Activated T-helper 17 cell treated with anti-CD3 and anti-CD28 coated beads, Interleukin-2, amount 50 U/mL, for 72 hours (primary cell): ENCODE measurements around the gene RHD. TPM values are rescaled to one million over a fixed set of nuclear protein-coding genes. Genes with fewer than 3 reads are reported as not detected.
"Not testable (repeated sequence)": the region's sequence is repeated elsewhere in the genome, so short reads cannot be mapped to it uniquely, and the experiment has no call there.

Experiments used
- ATAC-seq: fragments of 150-1000 bp; cut with Tn5 transposase; replicated peaks from 2 replicates; pipeline ENCODE4 v1.10.0; 2021; ENCODE audit warnings: mild to moderate bottlenecking, moderate library complexity
- H3K27ac Mint-ChIP-seq: one replicate; pipeline ENCODE4 v1.8.0; 2022; ENCODE audit warnings: mixed read lengths
- H3K27me3 Mint-ChIP-seq: one replicate; pipeline ENCODE4 v1.8.0; 2022; ENCODE audit warnings: mixed read lengths
- H3K36me3 Mint-ChIP-seq: one replicate; pipeline ENCODE4 v1.8.0; 2022; ENCODE audit warnings: low read depth, mild to moderate bottlenecking, mixed read lengths
- H3K4me1 Mint-ChIP-seq: one replicate; pipeline ENCODE4 v1.8.0; 2022; ENCODE audit warnings: mixed read lengths
- H3K4me3 Mint-ChIP-seq: one replicate; pipeline ENCODE4 v1.8.0; 2022; ENCODE audit warnings: mild to moderate bottlenecking, mixed read lengths
- H3K9me3 Mint-ChIP-seq: one replicate; pipeline ENCODE4 v1.8.0; 2022; ENCODE audit warnings: mixed read lengths
- total RNA-seq, 2 donors: library from RNA; stranded (reverse); gene quantifications; one replicate each; pipeline ENCODE4 v1.2.3, GENCODE V29; 2022

The RHD gene
- total RNA-seq, 2 donors from 2014 or later = 0.11 TPM; not detected in 1

- H3K36me3 Mint-ChIP-seq = peaks cover 76% of the 10 kb centered on the region
- peak overlapping the region; percentile 89 for H3K4me3 Mint-ChIP-seq
- ATAC-seq = no peak
- peaks cover 13% of the 10 kb centered on the region for H3K4me1 Mint-ChIP-seq
- H3K27ac Mint-ChIP-seq = no peak overlapping the region
- no peaks in the 10 kb centered on the region for H3K27me3 Mint-ChIP-seq
- no peaks in the 10 kb centered on the region for H3K9me3 Mint-ChIP-seq
Measured at GRCh38 chr1:25341746-25342145, 69.4 kb downstream of the RHD start.

GRCh38 chr1:25342846-25343245 is 70.5 kb downstream of the RHD start:
- H3K4me3 Mint-ChIP-seq = no peak overlapping the region
- peaks cover 13% of the 10 kb centered on the region for H3K4me1 Mint-ChIP-seq
- ATAC-seq = no peak
- H3K27ac Mint-ChIP-seq = no peak overlapping the region
- H3K36me3 Mint-ChIP-seq = peaks cover 81% of the 10 kb centered on the region
- H3K27me3 Mint-ChIP-seq = no peaks in the 10 kb centered on the region
- H3K9me3 Mint-ChIP-seq = no peaks in the 10 kb centered on the region

- H3K27me3 Mint-ChIP-seq = no peaks in the 10 kb centered on the region
- H3K27ac Mint-ChIP-seq = peak overlapping the region; percentile 69
- ATAC-seq = no peak
- H3K9me3 Mint-ChIP-seq = no peaks in the 10 kb centered on the region
- H3K36me3 Mint-ChIP-seq = peaks cover 91% of the 10 kb centered on the region
- H3K4me3 Mint-ChIP-seq = no peak overlapping the region
- H3K4me1 Mint-ChIP-seq = peaks cover 13% of the 10 kb centered on the region
Measured at GRCh38 chr1:25343872-25344271, 71.6 kb downstream of the RHD start.

GRCh38 chr1:25347556-25347955 is 75.2 kb downstream of the RHD start:
- H3K9me3 Mint-ChIP-seq = no peaks in the 10 kb centered on the region
- peaks cover 7% of the 10 kb centered on the region for H3K4me1 Mint-ChIP-seq
- H3K36me3 Mint-ChIP-seq = peaks cover 92% of the 10 kb centered on the region
- no peaks in the 10 kb centered on the region for H3K27me3 Mint-ChIP-seq
- ATAC-seq = no peak
- no peak overlapping the region for H3K4me3 Mint-ChIP-seq
- no peak overlapping the region for H3K27ac Mint-ChIP-seq

GRCh38 chr1:25349606-25350005 is 77.3 kb downstream of the RHD start:
- no peaks in the 10 kb centered on the region for H3K27me3 Mint-ChIP-seq
- no peaks in the 10 kb centered on the region for H3K4me1 Mint-ChIP-seq
- ATAC-seq = no peak
- peaks cover 90% of the 10 kb centered on the region for H3K36me3 Mint-ChIP-seq
- H3K4me3 Mint-ChIP-seq = no peak overlapping the region
- H3K27ac Mint-ChIP-seq = no peak overlapping the region
- no peaks in the 10 kb centered on the region for H3K9me3 Mint-ChIP-seq

GRCh38 chr1:25355841-25356395 is 83.6 kb downstream of the RHD start:
- H3K27ac Mint-ChIP-seq = peak overlapping the region; percentile 69
- peaks cover 15% of the 10 kb centered on the region for H3K4me1 Mint-ChIP-seq
- no peaks in the 10 kb centered on the region for H3K27me3 Mint-ChIP-seq
- H3K4me3 Mint-ChIP-seq = peak overlapping the region; percentile 45
- H3K36me3 Mint-ChIP-seq = peaks cover 98% of the 10 kb centered on the region
- peak; percentile 55 for ATAC-seq
- H3K9me3 Mint-ChIP-seq = no peaks in the 10 kb centered on the region

- peak overlapping the region; percentile 69 for H3K27ac Mint-ChIP-seq
- H3K4me1 Mint-ChIP-seq = peaks cover 15% of the 10 kb centered on the region
- H3K9me3 Mint-ChIP-seq = no peaks in the 10 kb centered on the region
- H3K4me3 Mint-ChIP-seq = peak overlapping the region; percentile 45
- peaks cover 98% of the 10 kb centered on the region for H3K36me3 Mint-ChIP-seq
- no peak for ATAC-seq
- H3K27me3 Mint-ChIP-seq = no peaks in the 10 kb centered on the region
Measured at GRCh38 chr1:25356441-25356840, 84.1 kb downstream of the RHD start.

GRCh38 chr1:25356848-25357247 is 84.5 kb downstream of the RHD start:
- peak; percentile 30 for ATAC-seq
- Mint-ChIP-seq H3K36me3 (peaks cover 98% of the 10 kb centered on the region), H3K4me1 (peaks cover 17% of the 10 kb centered on the region), H3K9me3 (no peaks in the 10 kb centered on the region), H3K27me3 (no peaks in the 10 kb centered on the region), H3K27ac (peak overlapping the region; percentile 69), H3K4me3 (peak overlapping the region; percentile 28)

GRCh38 chr1:25360596-25361581 is 88.6 kb downstream of the RHD start:
- Mint-ChIP-seq H3K36me3 (peaks cover 65% of the 10 kb centered on the region), H3K4me3 (no peak overlapping the region), H3K9me3 (no peaks in the 10 kb centered on the region), H3K27me3 (no peaks in the 10 kb centered on the region), H3K4me1 (peaks cover 15% of the 10 kb centered on the region), H3K27ac (peak overlapping the region; percentile 22)
- no peak for ATAC-seq

GRCh38 chr1:25361901-25362300 is 89.6 kb downstream of the RHD start:
- no peaks in the 10 kb centered on the region for H3K9me3 Mint-ChIP-seq
- no peaks in the 10 kb centered on the region for H3K27me3 Mint-ChIP-seq
- H3K4me1 Mint-ChIP-seq = peaks cover 8% of the 10 kb centered on the region
- ATAC-seq = no peak
- peaks cover 55% of the 10 kb centered on the region for H3K36me3 Mint-ChIP-seq
- peak overlapping the region; percentile 22 for H3K27ac Mint-ChIP-seq
- H3K4me3 Mint-ChIP-seq = no peak overlapping the region

GRCh38 chr1:25362634-25363559 is 90.6 kb downstream of the RHD start:
- peak; percentile 97 for ATAC-seq
- H3K9me3 Mint-ChIP-seq, H3K4me3 Mint-ChIP-seq, H3K4me1 Mint-ChIP-seq, H3K27ac Mint-ChIP-seq, H3K27me3 Mint-ChIP-seq: not testable (repeated sequence)
- peaks cover 45% of the 10 kb centered on the region for H3K36me3 Mint-ChIP-seq

- H3K27ac Mint-ChIP-seq = no peak overlapping the region
- no peaks in the 10 kb centered on the region for H3K36me3 Mint-ChIP-seq
- no peak for ATAC-seq
- H3K9me3 Mint-ChIP-seq = no peaks in the 10 kb centered on the region
- no peaks in the 10 kb centered on the region for H3K27me3 Mint-ChIP-seq
- no peaks in the 10 kb centered on the region for H3K4me1 Mint-ChIP-seq
- no peak overlapping the region for H3K4me3 Mint-ChIP-seq
Measured at GRCh38 chr1:25369241-25369640, 96.9 kb downstream of the RHD start.

GRCh38 chr1:25369691-25370271 is 97.5 kb downstream of the RHD start:
- ATAC-seq, H3K4me3 Mint-ChIP-seq, H3K36me3 Mint-ChIP-seq, H3K27ac Mint-ChIP-seq, H3K27me3 Mint-ChIP-seq, H3K9me3 Mint-ChIP-seq, H3K4me1 Mint-ChIP-seq: not testable (repeated sequence)

- not testable (repeated sequence) for H3K4me3 Mint-ChIP-seq, H3K9me3 Mint-ChIP-seq, H3K36me3 Mint-ChIP-seq, H3K4me1 Mint-ChIP-seq, H3K27me3 Mint-ChIP-seq, H3K27ac Mint-ChIP-seq, ATAC-seq
Measured at GRCh38 chr1:25371757-25372156, 99.4 kb downstream of the RHD start.
